Calu3 (cell line): ENCODE results near the gene ALKBH5. TPM values are rescaled to one million over a fixed set of nuclear protein-coding genes. Genes with fewer than 3 reads are reported as not detected.

Experiments
- BruUV-seq: library from RNA; stranded (reverse); fragments of 400-500 nt; replicated peaks from 2 replicates; lab custom pipeline; 2021; lab: Mats Ljungman, UMichigan
- CTCF ChIA-PET: fragments of 300-600 bp; sonication (Branson Sonifier 250); formaldehyde crosslinking; loops from one replicate; lab custom pipeline; 2022; ENCODE audit warnings: antibody characterized with exemption; lab: Charles Lee
- DNase-seq: peaks from one replicate; pipeline ENCODE4 v3.0.0; 2022
- H3K27ac Mint-ChIP-seq: one replicate; pipeline ENCODE4 v1.8.0; 2022; ENCODE audit warnings: mixed read lengths; ENCODE audit not compliant: unreplicated experiment
- H3K27me3 Mint-ChIP-seq: one replicate; pipeline ENCODE4 v1.8.0; 2022; ENCODE audit warnings: mixed read lengths; ENCODE audit not compliant: unreplicated experiment
- H3K36me3 Mint-ChIP-seq: one replicate; pipeline ENCODE4 v1.8.0; 2022; ENCODE audit warnings: mild to moderate bottlenecking, moderate library complexity, mixed read lengths; ENCODE audit not compliant: insufficient read depth, unreplicated experiment
- H3K4me1 Mint-ChIP-seq: one replicate; pipeline ENCODE4 v1.8.0; 2022; ENCODE audit warnings: mild to moderate bottlenecking, low read depth, mixed read lengths; ENCODE audit not compliant: unreplicated experiment
- H3K4me3 Mint-ChIP-seq: one replicate; pipeline ENCODE4 v1.8.0; 2022; ENCODE audit warnings: mild to moderate bottlenecking, low read depth, moderate library complexity, mixed read lengths; ENCODE audit not compliant: unreplicated experiment
- H3K9me3 Mint-ChIP-seq: one replicate; pipeline ENCODE4 v1.8.0; 2022; ENCODE audit warnings: low read depth, mixed read lengths; ENCODE audit not compliant: unreplicated experiment
- CTCF ChIP-seq: fragments of 200-600 bp; IDR thresholded peaks from one replicate; pipeline ENCODE4 v1.8.0; 2022; ENCODE audit warnings: antibody characterized with exemption; ENCODE audit not compliant: unreplicated experiment
- intact Hi-C: fragments of 100-400 bp; cut with micrococcal nuclease; formaldehyde crosslinking; loops from one replicate; pipeline ENCODE4 v1.10.0; 2022; ENCODE audit not compliant: unreplicated experiment
- total RNA-seq: library from RNA; stranded (reverse); gene quantifications from 2 replicates; pipeline ENCODE4 v1.2.3, GENCODE V29; 2022

ALKBH5 gene
- total RNA-seq, 1 experiment from 2014 or later: 51.7 TPM

DNA sequence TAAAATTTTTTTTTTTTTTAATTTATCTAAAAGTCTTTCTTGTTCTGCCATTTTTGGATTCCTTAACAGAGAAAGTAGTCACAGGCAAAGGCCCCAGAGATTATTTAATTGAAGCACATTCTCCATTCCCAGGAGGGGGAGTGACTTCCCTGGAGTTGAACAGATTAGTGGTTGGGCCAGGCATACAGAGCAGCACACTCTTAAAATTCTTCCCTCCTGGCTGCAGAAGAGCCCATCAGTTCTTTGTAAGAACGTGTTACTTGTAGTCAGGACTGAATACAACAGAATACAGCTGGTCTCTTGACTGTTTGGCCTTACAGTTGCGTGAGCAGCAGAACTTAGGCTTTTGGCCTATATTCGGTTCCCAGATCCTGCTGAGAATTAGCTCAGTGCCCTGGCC, 1.8 kb downstream of the ALKBH5 start:
- DNase-seq: no peak
- Mint-ChIP-seq H3K27ac (peak overlapping the region; percentile 54), H3K4me1 (peaks cover 28% of the 10 kb centered on the region), H3K27me3 (no peaks in the 10 kb centered on the region), H3K9me3 (no peaks in the 10 kb centered on the region), H3K36me3 (peaks cover 52% of the 10 kb centered on the region), H3K4me3 (peak overlapping the region; percentile 88)
- TF ChIP-seq CTCF: no peak
- TSS peak; percentile 61 for BruUV-seq
- CTCF ChIA-PET: no interaction called here
- intact Hi-C loops: loop anchor here (5.0 kb wide), 1 partner anchor 43 kb away; no protein-coding TSS in a partner anchor

GRCh38 chr17:18185832-18186626, 2.4 kb downstream of the ALKBH5 start:
- H3K36me3 Mint-ChIP-seq: peaks cover 52% of the 10 kb centered on the region
- no peaks in the 10 kb centered on the region for H3K9me3 Mint-ChIP-seq
- H3K27me3 Mint-ChIP-seq: no peaks in the 10 kb centered on the region
- peak overlapping the region; percentile 54 for H3K27ac Mint-ChIP-seq
- CTCF ChIA-PET: interaction anchor here (0.5 kb wide), 1 partner anchor 1108 kb away, joined by 6 read pairs; no protein-coding TSS in a partner anchor
- no peak for DNase-seq
- no peak for TF ChIP-seq CTCF
- BruUV-seq: no TSS peak
- intact Hi-C loops: loop anchor here (5.0 kb wide), 1 partner anchor 44 kb away; no protein-coding TSS in a partner anchor
- peaks cover 28% of the 10 kb centered on the region for H3K4me1 Mint-ChIP-seq
- peak overlapping the region; percentile 88 for H3K4me3 Mint-ChIP-seq

GRCh38 chr17:18186627-18186982, 3.0 kb downstream of the ALKBH5 start:
- Mint-ChIP-seq H3K9me3 (no peaks in the 10 kb centered on the region), H3K4me3 (peak overlapping the region; percentile 88), H3K27me3 (no peaks in the 10 kb centered on the region), H3K4me1 (peaks cover 28% of the 10 kb centered on the region), H3K27ac (peak overlapping the region; percentile 54), H3K36me3 (peaks cover 52% of the 10 kb centered on the region)
- CTCF ChIA-PET: no interaction called here
- DNase-seq: no peak
- BruUV-seq: no TSS peak
- no peak for TF ChIP-seq CTCF
- intact Hi-C loops: loop anchor here (5.0 kb wide), 1 partner anchor 44 kb away; no protein-coding TSS in a partner anchor

- intact Hi-C loops: loop anchor here (5.0 kb wide), 1 partner anchor 45 kb away; no protein-coding TSS in a partner anchor
- CTCF ChIA-PET: no interaction called here
- DNase-seq: no peak
- Mint-ChIP-seq H3K9me3 (no peaks in the 10 kb centered on the region), H3K4me3 (peak overlapping the region; percentile 88), H3K27ac (peak overlapping the region; percentile 28), H3K4me1 (peaks cover 28% of the 10 kb centered on the region), H3K27me3 (no peaks in the 10 kb centered on the region), H3K36me3 (peaks cover 48% of the 10 kb centered on the region)
- BruUV-seq: no TSS peak
- no peak for TF ChIP-seq CTCF
These were observed 3.6 kb downstream of the ALKBH5 start for GRCh38 chr17:18187226-18187625.
